ENCODE data around the gene B4GALNT3. TPM values are rescaled to one million over a fixed set of nuclear protein-coding genes. Genes with fewer than 3 reads are reported as not detected.
"Not testable (repeated sequence)": the region's sequence is repeated elsewhere in the genome, so short reads cannot be mapped to it uniquely, and the experiment has no call there.

Gene B4GALNT3
- total and polyA plus RNA-seq, 10 of the 15 experiments (the other 5 are each of a cell fraction or from before 2014, with no cell fraction given): 0.05 to 4.2 (median 2.7) TPM; not detected in 1

GRCh38 chr12:418432-418831 is 41.3 kb upstream of the B4GALNT3 start:
- no peaks in the 10 kb centered on the region for H3K4me1 ChIP-seq (ENCODE audit: control insufficient read depth, insufficient read depth, low read length)
- RAD21 ChIA-PET (ENCODE audit: unreplicated experiment): no interaction called here
- no peak for ATAC-seq
- over 99% methylated on average over 6 of the region's 6 CpGs for WGBS (ENCODE audit: insufficient coverage, insufficient replicate concordance, low lambda C conversion rate, missing lambda C conversion rate)
- peaks cover 3 to 8% of the 10 kb centered on the region in 2 experiments for H3K36me3 ChIP-seq (ENCODE audit: control insufficient read depth in 2 of 2, insufficient read depth in 2 of 2, low read length in 1 of 2)
- CTCF ChIA-PET: interaction anchor here (0.6 kb wide), 1 partner anchor 339 kb away, joined by 3 read pairs; no protein-coding TSS in a partner anchor
- no peak overlapping the region for H2AFZ ChIP-seq (ENCODE audit: control insufficient read depth, low read depth, low read length)
- H3K27me3 ChIP-seq (replicated peaks in 1 of 2; ENCODE audit: control insufficient read depth in 2 of 2, insufficient read depth in 2 of 2, low read length in 1 of 2): no peaks in the 10 kb centered on the region
- no peak overlapping the region for H3K9ac ChIP-seq (ENCODE audit: control insufficient read depth, insufficient read depth, low read length)
- intact Hi-C loops (cut with micrococcal nuclease; ENCODE audit: unreplicated experiment): no loop called here
- FAIRE-seq: no peak
- in situ Hi-C loops (cut with MboI): no loop called here
- no peaks in the 10 kb centered on the region for H3K9me3 ChIP-seq (replicated peaks; ENCODE audit: control insufficient read depth, insufficient read depth, low read length)
- TF ChIP-seq SIN3A (IDR thresholded peaks at IDR 0.05; ENCODE audit: low read depth, low read length): no peak
- no peak for TF ChIP-seq ZBED1 (IDR thresholded peaks at IDR 0.05; ENCODE audit: borderline replicate concordance)
- no peak for TF ChIP-seq JUNB (IDR thresholded peaks at IDR 0.05)
- no peak for TF ChIP-seq SMAD5 (IDR thresholded peaks at IDR 0.05; ENCODE audit: low read depth)
- no peak for TF ChIP-seq SIX5 (IDR thresholded peaks at IDR 0.05; ENCODE audit: low read depth, low read length, severe bottlenecking)
- no peak for TF ChIP-seq CHD4 (IDR thresholded peaks at IDR 0.05)
- TF ChIP-seq ZNF24 (IDR thresholded peaks at IDR 0.05): peak; percentile 72; the same call in 1 of the 2 replicates
- TF ChIP-seq CBFB (IDR thresholded peaks at IDR 0.05; ENCODE audit: low read depth): no peak
- H3K27ac ChIP-seq (ENCODE audit: control insufficient read depth, insufficient read depth): no peak overlapping the region
- BruUV-seq (replicated peaks): no TSS peak
- no peaks in the 10 kb centered on the region for H4K20me1 ChIP-seq (ENCODE audit: control insufficient read depth, insufficient read depth)
- POLR2A ChIA-PET: no interaction called here
- H3K4me2 ChIP-seq (ENCODE audit: control insufficient read depth, insufficient read depth): no peak overlapping the region
- H3K79me2 ChIP-seq (ENCODE audit: control insufficient read depth, insufficient read depth, low read length): no peaks in the 10 kb centered on the region
- H3K4me3 ChIP-seq: no peak overlapping the region
- SMC1A ChIA-PET (ENCODE audit: uncharacterized antibody, unreplicated experiment): no interaction called here
- DNase-seq (ENCODE audit: low read depth, low spot score): no peak

GRCh38 chr12:422526-422925 is 37.2 kb upstream of the B4GALNT3 start:
- Histone ChIP-seq H3K27ac (ENCODE audit: control insufficient read depth, insufficient read depth) (no peak overlapping the region), H3K9ac (ENCODE audit: control insufficient read depth, insufficient read depth, low read length) (no peak overlapping the region), H3K27me3 (replicated peaks in 1 of 2; ENCODE audit: control insufficient read depth in 2 of 2, insufficient read depth in 2 of 2, low read length in 1 of 2) (no peaks in the 10 kb centered on the region), H3K4me3 (no peak overlapping the region), H3K79me2 (ENCODE audit: control insufficient read depth, insufficient read depth, low read length) (no peaks in the 10 kb centered on the region), H4K20me1 (ENCODE audit: control insufficient read depth, insufficient read depth) (no peaks in the 10 kb centered on the region), H3K4me1 (ENCODE audit: control insufficient read depth, insufficient read depth, low read length) (no peaks in the 10 kb centered on the region), H3K9me3 (replicated peaks; ENCODE audit: control insufficient read depth, insufficient read depth, low read length) (no peaks in the 10 kb centered on the region), H3K4me2 (ENCODE audit: control insufficient read depth, insufficient read depth) (no peak overlapping the region), H3K36me3 (ENCODE audit: control insufficient read depth in 2 of 2, insufficient read depth in 2 of 2, low read length in 1 of 2) (peaks cover 5 to 14% of the 10 kb centered on the region in 2 experiments), H2AFZ (ENCODE audit: control insufficient read depth, low read depth, low read length) (no peak overlapping the region)
- no peak for ATAC-seq
- FAIRE-seq: no peak
- BruUV-seq (replicated peaks): no TSS peak
- SMC1A ChIA-PET (ENCODE audit: uncharacterized antibody, unreplicated experiment): no interaction called here
- intact Hi-C loops (cut with micrococcal nuclease; ENCODE audit: unreplicated experiment) (no loop called here), in situ Hi-C loops (cut with MboI) (no loop called here)
- CTCF ChIA-PET: no interaction called here
- WGBS (ENCODE audit: insufficient coverage, insufficient replicate concordance, low lambda C conversion rate, missing lambda C conversion rate): 100% methylated on average over 3 of the region's 3 CpGs
- POLR2A ChIA-PET: no interaction called here
- RAD21 ChIA-PET (ENCODE audit: unreplicated experiment): no interaction called here
- no peak for TF ChIP-seq SRF (IDR thresholded peaks at IDR 0.05; ENCODE audit: low read depth in 2 of 2, low read length in 2 of 2)
- TF ChIP-seq SMAD5 (IDR thresholded peaks at IDR 0.05; ENCODE audit: low read depth): no peak
- TF ChIP-seq ASH2L (IDR thresholded peaks at IDR 0.05; ENCODE audit: borderline replicate concordance, low read depth): no peak
- no peak for TF ChIP-seq CREB1 (IDR thresholded peaks at IDR 0.05; ENCODE audit: low read depth)
- no peak for TF ChIP-seq MTA3 (IDR thresholded peaks at IDR 0.05; ENCODE audit: borderline replicate concordance, low read length)
- TF ChIP-seq BMI1 (IDR thresholded peaks at IDR 0.05; ENCODE audit: borderline replicate concordance): no peak
- DNase-seq (ENCODE audit: low read depth, low spot score): no peak

GRCh38 chr12:435737-436136 is 24.0 kb upstream of the B4GALNT3 start:
- ATAC-seq; H3K27me3 ChIP-seq (replicated peaks in 1 of 2; ENCODE audit: control insufficient read depth in 2 of 2, insufficient read depth in 2 of 2, low read length in 1 of 2); H3K4me1 ChIP-seq (ENCODE audit: control insufficient read depth, insufficient read depth, low read length); H3K27ac ChIP-seq (ENCODE audit: control insufficient read depth, insufficient read depth); intact Hi-C loops (cut with micrococcal nuclease; ENCODE audit: unreplicated experiment); H3K9me3 ChIP-seq (replicated peaks; ENCODE audit: control insufficient read depth, insufficient read depth, low read length); FAIRE-seq; SMC1A ChIA-PET (ENCODE audit: uncharacterized antibody, unreplicated experiment); in situ Hi-C loops (cut with MboI); H2AFZ ChIP-seq (ENCODE audit: control insufficient read depth, low read depth, low read length); CTCF ChIA-PET; POLR2A ChIA-PET; H3K4me3 ChIP-seq; DNase-seq (ENCODE audit: low read depth, low spot score); H3K9ac ChIP-seq (ENCODE audit: control insufficient read depth, insufficient read depth, low read length); H3K4me2 ChIP-seq (ENCODE audit: control insufficient read depth, insufficient read depth); H4K20me1 ChIP-seq (ENCODE audit: control insufficient read depth, insufficient read depth); BruUV-seq (replicated peaks); H3K79me2 ChIP-seq (ENCODE audit: control insufficient read depth, insufficient read depth, low read length); RAD21 ChIA-PET (ENCODE audit: unreplicated experiment): not testable (repeated sequence)
- peaks cover 2 to 13% of the 10 kb centered on the region in 2 experiments for H3K36me3 ChIP-seq (ENCODE audit: control insufficient read depth in 2 of 2, insufficient read depth in 2 of 2, low read length in 1 of 2)
- 95% methylated on average over 2 of the region's 2 CpGs for WGBS (ENCODE audit: insufficient coverage, insufficient replicate concordance, low lambda C conversion rate, missing lambda C conversion rate)

Data from GM12878 (cell line).